Mammary epithelial cell (primary cell): ENCODE results near the gene METTL1.

Source experiments
- CTCF ChIP-seq, 2 donors: IDR thresholded peaks in 1 of 2; conservative IDR thresholded peaks in 1 of 2; 2 replicates each; pipeline ENCODE4 v1.5.1; 2011 to 2012; ENCODE audit warnings: inconsistent platforms in 2 of 2, low read length in 2 of 2, mild to moderate bottlenecking in 2 of 2, control low read depth in 1 of 2, low read depth in 1 of 2; ENCODE audit not compliant: insufficient read depth in 1 of 2; ENCODE audit errors: extremely low read depth in 1 of 2
- EZH2 ChIP-seq: IDR thresholded peaks from 2 replicates; pipeline ENCODE4 v1.6.1; 2012; ENCODE audit warnings: low read length, inconsistent platforms, borderline replicate concordance

GRCh38 chr12:57751788-57752667 is 19.9 kb downstream of the METTL1 start, which contains the start of gene CDK4:
- no peak for TF ChIP-seq EZH2
- TF ChIP-seq CTCF (conservative IDR thresholded peaks at IDR 0.05 in 1 of 2, IDR thresholded peaks at IDR 0.05 in 1 of 2; ENCODE audit: extremely low read depth in 1 of 2, insufficient read depth in 1 of 2, low read depth in 1 of 2, low read length in 2 of 2): no peak
